SK-N-MC (cell line): ENCODE results near the gene HOXA4.

ENCODE experiments used
- EZH2 ChIP-seq: fragments of 200-600 bp; sonication (generic); IDR thresholded peaks from one replicate; pipeline ENCODE4 v1.6.1; 2017; ENCODE audit warnings: antibody characterized with exemption
- FOXP2 ChIP-seq: optimal IDR thresholded peaks from 2 replicates; pipeline ENCODE3; 2011; ENCODE audit warnings: mild to moderate bottlenecking, moderate library complexity; ENCODE audit not compliant: insufficient read depth; ENCODE audit errors: extremely low read length, control extremely low read depth
- POLR2AphosphoS5 ChIP-seq: IDR thresholded peaks from 2 replicates; pipeline ENCODE4 v1.6.1; 2012; ENCODE audit warnings: mild to moderate bottlenecking, low read depth, low read length, borderline replicate concordance

DNA sequence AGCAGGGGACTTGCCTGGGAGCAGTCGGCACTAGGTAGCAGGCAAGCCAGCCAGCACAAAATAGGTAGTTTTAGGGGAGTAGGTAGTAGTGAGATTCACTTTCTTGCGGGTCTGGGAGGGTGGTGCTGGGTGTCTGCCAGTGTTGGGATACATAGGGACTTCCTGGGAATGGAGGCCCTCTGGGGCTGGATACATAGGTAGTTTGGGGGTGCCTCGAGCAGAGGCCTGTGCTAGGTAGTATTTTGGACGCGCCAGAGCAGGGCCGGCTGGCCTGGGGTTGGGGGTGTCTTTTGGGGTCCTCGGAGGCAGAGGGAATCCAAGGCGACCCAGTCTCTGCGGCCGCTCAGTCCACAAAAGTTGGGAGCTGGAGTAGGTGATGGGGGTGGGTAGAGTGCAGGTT, 23.8 kb upstream of the HOXA4 start:
- TF ChIP-seq EZH2 (no peak), POLR2AphosphoS5 (no peak), FOXP2 (no peak)
